Peyer's patch (tissue), 4 donors: ENCODE data around the gene IGFBP6. TPM values are rescaled to one million over a fixed set of nuclear protein-coding genes. Genes with fewer than 3 reads are reported as not detected.
A peak's percentile ranks its signal among the peaks of the same experiment; 100 is the strongest.

Experiments
- DNase-seq, 3 donors: peaks; one replicate each; pipeline ENCODE4 v3.0.0-alpha.2; 2017 to 2019
- H3K27ac ChIP-seq, 4 donors: fragments of 200-600 bp; sonication (generic); one replicate each; pipeline ENCODE4 v1.5.1; 2016 to 2019
- H3K27me3 ChIP-seq, 2 donors: fragments of 200-600 bp; sonication (generic); one replicate each; pipeline ENCODE4 v1.5.1; 2019
- H3K36me3 ChIP-seq, 3 donors: fragments of 200-600 bp; sonication (generic); one replicate each; pipeline ENCODE4 v1.5.1; 2016 to 2019
- H3K4me1 ChIP-seq, 4 donors: fragments of 200-600 bp; sonication (generic); one replicate each; pipeline ENCODE4 v1.5.1; 2016 to 2019
- H3K4me3 ChIP-seq, 4 donors: fragments of 200-600 bp; sonication (generic); 1 replicate in 3 of 4; 2 replicates in 1 of 4; pipeline ENCODE4 v1.5.1; 2016 to 2019; ENCODE audit warnings: mild to moderate bottlenecking in 1 of 4
- H3K9me3 ChIP-seq, 4 donors: fragments of 200-600 bp; sonication (generic); one replicate each; pipeline ENCODE4 v1.5.1; 2016 to 2019; ENCODE audit warnings: mild to moderate bottlenecking in 1 of 4
- POLR2A ChIP-seq, 2 donors: fragments of 450-650 bp; IDR thresholded peaks; one replicate each; pipeline ENCODE4 v1.5.1; 2017; ENCODE audit warnings: antibody characterized with exemption in 2 of 2, mild to moderate bottlenecking in 2 of 2, moderate library complexity in 2 of 2
- total RNA-seq, 4 donors: library from RNA; depleted of rRNA; stranded (reverse); fragments of >200 nt; gene quantifications; one replicate each; pipeline ENCODE4 v1.1.0, GENCODE V29; 2016
- TF ChIP-seq, protein P1 (sequence below), 6 experiments: fragments of 450-650 bp in 4 of 6; fragments of 200-600 bp in 2 of 6; sonication (generic) in 1 of 6; IDR thresholded peaks; one replicate each; pipeline ENCODE4 v1.5.1; 2017 to 2019; ENCODE audit warnings: antibody characterized with exemption in 6 of 6, mild to moderate bottlenecking in 3 of 6, moderate library complexity in 1 of 6

Gene IGFBP6
- total RNA-seq, 4 donors from 2014 or later: 68.5 to 191 (median 128) TPM

DNA sequence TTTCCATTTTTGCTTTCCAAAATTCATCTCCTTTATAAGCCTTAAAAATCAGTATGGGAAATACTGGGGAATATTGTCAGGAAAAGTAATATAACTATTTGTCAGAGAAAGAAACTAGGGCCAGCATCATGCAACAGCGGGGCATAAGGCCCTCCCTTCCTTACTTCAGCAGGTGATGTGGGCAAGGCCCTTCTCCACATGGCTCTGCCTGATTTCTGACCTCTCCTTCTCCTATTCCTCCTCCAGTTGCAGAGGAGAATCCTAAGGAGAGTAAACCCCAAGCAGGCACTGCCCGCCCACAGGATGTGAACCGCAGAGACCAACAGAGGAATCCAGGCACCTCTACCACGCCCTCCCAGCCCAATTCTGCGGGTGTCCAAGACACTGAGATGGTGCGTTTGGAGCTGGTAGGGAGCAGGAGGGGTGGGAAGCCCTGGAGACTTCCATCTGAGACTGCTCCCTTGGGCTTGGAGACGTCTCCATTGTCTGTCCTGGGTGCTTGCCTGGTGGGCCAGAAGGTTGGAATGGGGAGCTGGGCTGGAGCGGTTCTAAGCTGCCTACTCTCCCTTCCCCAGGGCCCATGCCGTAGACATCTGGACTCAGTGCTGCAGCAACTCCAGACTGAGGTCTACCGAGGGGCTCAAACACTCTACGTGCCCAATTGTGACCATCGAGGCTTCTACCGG, 3.1 kb downstream of the IGFBP6 start:
- no peaks in the 10 kb centered on the region for H3K27me3 ChIP-seq
- peaks cover 5 to 46% (median 15%) of the 10 kb centered on the region in 4 donors for H3K4me1 ChIP-seq
- no peak for TF ChIP-seq POLR2A (IDR thresholded peaks at IDR 0.05)
- TF ChIP-seq, protein P1, sequence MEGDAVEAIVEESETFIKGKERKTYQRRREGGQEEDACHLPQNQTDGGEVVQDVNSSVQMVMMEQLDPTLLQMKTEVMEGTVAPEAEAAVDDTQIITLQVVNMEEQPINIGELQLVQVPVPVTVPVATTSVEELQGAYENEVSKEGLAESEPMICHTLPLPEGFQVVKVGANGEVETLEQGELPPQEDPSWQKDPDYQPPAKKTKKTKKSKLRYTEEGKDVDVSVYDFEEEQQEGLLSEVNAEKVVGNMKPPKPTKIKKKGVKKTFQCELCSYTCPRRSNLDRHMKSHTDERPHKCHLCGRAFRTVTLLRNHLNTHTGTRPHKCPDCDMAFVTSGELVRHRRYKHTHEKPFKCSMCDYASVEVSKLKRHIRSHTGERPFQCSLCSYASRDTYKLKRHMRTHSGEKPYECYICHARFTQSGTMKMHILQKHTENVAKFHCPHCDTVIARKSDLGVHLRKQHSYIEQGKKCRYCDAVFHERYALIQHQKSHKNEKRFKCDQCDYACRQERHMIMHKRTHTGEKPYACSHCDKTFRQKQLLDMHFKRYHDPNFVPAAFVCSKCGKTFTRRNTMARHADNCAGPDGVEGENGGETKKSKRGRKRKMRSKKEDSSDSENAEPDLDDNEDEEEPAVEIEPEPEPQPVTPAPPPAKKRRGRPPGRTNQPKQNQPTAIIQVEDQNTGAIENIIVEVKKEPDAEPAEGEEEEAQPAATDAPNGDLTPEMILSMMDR (IDR thresholded peaks at IDR 0.05): no peak
- H3K4me3 ChIP-seq: no peak overlapping the region
- no peaks in the 10 kb centered on the region for H3K9me3 ChIP-seq
- DNase-seq: no peak
- H3K36me3 ChIP-seq: no peaks in the 10 kb centered on the region
- no peak overlapping the region for H3K27ac ChIP-seq

GRCh38 chr12:53101266-53101665, 3.8 kb downstream of the IGFBP6 start:
- Histone ChIP-seq H3K9me3 (no peaks in the 10 kb centered on the region), H3K27me3 (no peaks in the 10 kb centered on the region), H3K27ac (no peak overlapping the region), H3K36me3 (no peaks in the 10 kb centered on the region), H3K4me1 (peaks cover 5 to 46% (median 15%) of the 10 kb centered on the region in 4 donors), H3K4me3 (no peak overlapping the region)
- TF ChIP-seq, protein P1 (IDR thresholded peaks at IDR 0.05): no peak
- TF ChIP-seq POLR2A (IDR thresholded peaks at IDR 0.05): no peak
- DNase-seq: no peak

DNA sequence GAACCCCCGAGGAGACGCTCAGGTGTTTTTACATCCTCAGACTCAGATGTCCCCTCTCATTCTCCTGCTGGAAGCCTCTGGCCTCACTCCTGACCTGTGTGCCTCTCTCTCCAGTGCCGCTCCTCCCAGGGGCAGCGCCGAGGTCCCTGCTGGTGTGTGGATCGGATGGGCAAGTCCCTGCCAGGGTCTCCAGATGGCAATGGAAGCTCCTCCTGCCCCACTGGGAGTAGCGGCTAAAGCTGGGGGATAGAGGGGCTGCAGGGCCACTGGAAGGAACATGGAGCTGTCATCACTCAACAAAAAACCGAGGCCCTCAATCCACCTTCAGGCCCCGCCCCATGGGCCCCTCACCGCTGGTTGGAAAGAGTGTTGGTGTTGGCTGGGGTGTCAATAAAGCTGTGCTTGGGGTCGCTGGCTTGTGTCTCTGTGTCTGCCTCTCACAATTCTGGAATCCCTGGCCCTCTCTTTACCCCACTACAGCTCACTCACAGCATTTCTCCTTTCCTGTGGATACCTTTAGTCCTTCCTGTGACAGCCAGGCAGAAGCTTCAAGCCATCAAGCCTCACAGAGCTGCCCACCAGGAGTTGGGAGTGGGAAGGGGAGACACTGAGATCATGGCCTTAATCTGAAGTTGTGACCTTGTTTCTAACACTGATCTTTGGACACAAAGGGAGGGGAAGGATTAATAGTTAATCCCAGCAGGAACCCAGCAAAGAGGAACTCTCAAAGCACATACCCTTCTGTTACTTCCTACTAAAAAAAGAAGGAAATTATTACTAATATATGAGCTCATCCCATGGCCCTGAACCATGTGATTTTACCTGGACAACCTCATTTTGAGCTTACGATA, 4.7 kb downstream of the IGFBP6 start:
- peak overlapping the region; percentile 55 to 84 (median 76) for H3K27ac ChIP-seq
- peaks cover 5 to 39% (median 15%) of the 10 kb centered on the region in 4 donors for H3K4me1 ChIP-seq
- DNase-seq: no peak
- H3K36me3 ChIP-seq: no peaks in the 10 kb centered on the region
- TF ChIP-seq, protein P1 (IDR thresholded peaks at IDR 0.05): no peak
- TF ChIP-seq POLR2A (IDR thresholded peaks at IDR 0.05): no peak
- H3K27me3 ChIP-seq: no peaks in the 10 kb centered on the region
- no peaks in the 10 kb centered on the region for H3K9me3 ChIP-seq
- no peak overlapping the region for H3K4me3 ChIP-seq

DNA sequence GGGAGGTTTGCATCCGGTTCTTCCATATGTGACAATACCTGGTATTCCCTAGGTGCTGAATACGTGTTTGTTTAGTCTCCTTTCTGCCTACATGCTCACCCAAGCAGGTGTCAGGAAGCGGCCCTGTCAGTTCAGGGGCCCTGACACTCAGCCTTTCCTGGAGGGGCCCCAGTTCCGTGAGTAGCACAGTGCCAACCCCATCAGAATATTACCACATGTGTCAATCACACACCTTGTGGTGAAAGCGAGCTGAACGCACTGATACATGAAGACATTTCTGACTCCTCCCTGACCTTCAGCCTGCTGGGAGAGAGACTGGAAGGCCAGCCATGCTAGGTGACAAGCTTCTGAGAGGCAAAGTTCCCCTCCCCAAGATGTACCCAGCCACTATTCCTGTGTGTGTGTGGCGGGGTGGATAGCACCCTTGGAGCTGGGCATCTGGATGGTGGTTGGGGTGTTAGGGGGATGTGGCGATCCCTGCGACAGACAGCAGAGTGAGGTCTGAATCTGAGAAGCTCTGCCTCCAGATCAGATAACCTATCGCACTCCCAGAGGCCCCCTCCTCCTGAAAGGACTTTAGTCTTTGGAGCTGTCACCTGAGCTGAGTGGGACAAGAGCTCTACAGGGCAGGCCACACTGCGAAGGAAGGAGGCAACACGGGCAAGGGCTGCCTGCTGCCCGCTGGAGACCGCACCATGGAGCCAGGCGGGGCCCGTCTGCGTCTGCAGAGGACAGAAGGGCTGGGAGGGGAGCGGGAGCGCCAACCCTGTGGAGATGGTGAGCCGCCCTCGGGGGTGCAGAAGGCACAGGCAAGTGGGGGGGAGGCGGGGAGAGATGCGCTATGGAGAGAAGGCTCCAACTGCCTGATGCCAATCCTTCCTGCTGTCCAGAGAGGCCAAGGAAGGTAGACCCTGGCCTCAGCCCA, 5.7 kb downstream of the IGFBP6 start, which contains the start of gene SOAT2:
Gene SOAT2, plus strand, starts transcription at position 604 of the 925 bp plus-strand sequence. Its CDS starts 92 bp downstream, at position 696.
- peak; percentile 65 to 80 (median 72) for DNase-seq
- no peaks in the 10 kb centered on the region for H3K36me3 ChIP-seq
- no peaks in the 10 kb centered on the region for H3K27me3 ChIP-seq
- peaks cover 5 to 29% (median 13%) of the 10 kb centered on the region in 4 donors for H3K4me1 ChIP-seq
- peak within 1 kb of the TSS in 2 of 4 donors; percentile 7 to 10 for H3K4me3 ChIP-seq
- H3K27ac ChIP-seq: peak within 1 kb of the TSS; percentile 55 to 84 (median 76)
- H3K9me3 ChIP-seq: no peaks in the 10 kb centered on the region
- no peak for TF ChIP-seq POLR2A (IDR thresholded peaks at IDR 0.05)
- TF ChIP-seq, protein P1 (IDR thresholded peaks at IDR 0.05): peak in 2 of 6 experiments; percentile 2 to 10

- no peaks in the 10 kb centered on the region for H3K36me3 ChIP-seq
- peak overlapping the region; percentile 55 to 84 (median 76) for H3K27ac ChIP-seq
- peak overlapping the region in 2 of 4 donors; percentile 7 to 10 for H3K4me3 ChIP-seq
- TF ChIP-seq, protein P1 (IDR thresholded peaks at IDR 0.05): no peak
- no peak for TF ChIP-seq POLR2A (IDR thresholded peaks at IDR 0.05)
- H3K27me3 ChIP-seq: no peaks in the 10 kb centered on the region
- peak in 2 of 3 donors; percentile 67 to 73 for DNase-seq
- H3K4me1 ChIP-seq: peaks cover 5 to 22% (median 13%) of the 10 kb centered on the region in 4 donors
- no peaks in the 10 kb centered on the region for H3K9me3 ChIP-seq
These were observed 6.4 kb downstream of the IGFBP6 start for GRCh38 chr12:53103860-53104305.
